Measurements from ENCODE around the gene MAST4. TPM values are rescaled to one million over a fixed set of nuclear protein-coding genes. Genes with fewer than 3 reads are reported as not detected.
A peak's percentile ranks its signal among the peaks of the same experiment; 100 is the strongest.

The MAST4 gene
- total and polyA plus RNA-seq, 2 of the 4 experiments (the other 2 are of a cell fraction) = 4.8 to 6.8 TPM

GRCh38 chr5:66974256-66974655, 378.1 kb downstream of the MAST4 start:
- intact Hi-C loops (cut with micrococcal nuclease) (no loop called here), in situ Hi-C loops (cut with MboI; ENCODE audit: low sequenced_read_pairs) (no loop called here), dilution Hi-C loops (cut with HindIII; ENCODE audit: low sequenced_read_pairs, unreplicated experiment) (no loop called here)
- H2BK120ac ChIP-seq (ENCODE audit: low read depth, low read length) = no peak overlapping the region
- H4K5ac ChIP-seq (ENCODE audit: low read depth, low read length) = no peak overlapping the region
- no peak overlapping the region for H3K4me2 ChIP-seq (ENCODE audit: low read depth, low read length)
- no peak overlapping the region for H2AK5ac ChIP-seq (ENCODE audit: low read depth, low read length)
- no peak overlapping the region for H3K56ac ChIP-seq (ENCODE audit: extremely low read depth, insufficient read depth, low read length)
- H2AFZ ChIP-seq (replicated peaks; ENCODE audit: low read length, poor library complexity) = no peak overlapping the region
- ATAC-seq (ENCODE audit: low read depth) (no peak), DNase-seq (peak; percentile 13)
- H3K23ac ChIP-seq (ENCODE audit: low read depth, low read length) = no peak overlapping the region
- no peak overlapping the region for H4K8ac ChIP-seq (ENCODE audit: low read depth in 2 of 2, low read length in 2 of 2)
- TF ChIP-seq RFX5 (IDR thresholded peaks at IDR 0.05; ENCODE audit: low read depth, low read length) (no peak), CTCF (conservative IDR thresholded peaks at IDR 0.05; ENCODE audit: low read depth, low read length) (no peak), BHLHE40 (IDR thresholded peaks at IDR 0.05; ENCODE audit: low read depth, low read length) (no peak)
- ChIA-PET POLR2A (ENCODE audit: unreplicated experiment) (no interaction called here), CTCF (interaction anchor here (1.0 to 1.4 kb wide), 2 partner anchors 14 to 134 kb away, joined by 3 read pairs; no protein-coding TSS in a partner anchor)
- peaks cover 2% of the 10 kb centered on the region; the same call in 1 of the 2 replicates for H3K4me1 ChIP-seq (ENCODE audit: control insufficient read depth, insufficient read depth, low read length)
- H2AK9ac ChIP-seq (replicated peaks; ENCODE audit: low read depth, low read length, poor library complexity) = no peak overlapping the region
- BruUV-seq (replicated peaks) = no TSS peak
- H3K79me1 ChIP-seq (ENCODE audit: low read depth in 1 of 2, low read length in 2 of 2) = no peaks in the 10 kb centered on the region
- no peaks in the 10 kb centered on the region; the same call in 1 of the 2 replicates for H3K9me1 ChIP-seq (ENCODE audit: insufficient read depth, low read length)
- H3K4me3 ChIP-seq (ENCODE audit: insufficient read depth, low read depth, low read length) = no peak overlapping the region
- H3K27ac ChIP-seq (ENCODE audit: insufficient read depth, low read length) = no peak overlapping the region
- no peak overlapping the region for H4K91ac ChIP-seq (ENCODE audit: insufficient read depth, low read depth, low read length)
- peaks cover 1% of the 10 kb centered on the region; the same call in 1 of the 2 replicates for H3K36me3 ChIP-seq (ENCODE audit: control insufficient read depth, insufficient read depth, low read length)
- no peak overlapping the region for H3K9ac ChIP-seq (ENCODE audit: low read depth, low read length)
- H3K14ac ChIP-seq (replicated peaks; ENCODE audit: low read depth, low read length) = no peak overlapping the region
- no peak overlapping the region for H2BK20ac ChIP-seq (ENCODE audit: low read depth, low read length)
- no peak overlapping the region for H2BK5ac ChIP-seq (ENCODE audit: low read depth, low read length, poor library complexity, severe bottlenecking)
- no CpG with 5 or more reads among the region's 6 CpGs for whole genome bisulfite sequencing, 2 experiments (ENCODE audit: extremely low coverage in 2 of 2, insufficient read length in 1 of 2)
- H3K4ac ChIP-seq (ENCODE audit: low read depth, low read length) = no peak overlapping the region
- H3K27me3 ChIP-seq (ENCODE audit: control insufficient read depth, insufficient read depth, low read length) = no peaks in the 10 kb centered on the region
- no peaks in the 10 kb centered on the region for H4K20me1 ChIP-seq (ENCODE audit: insufficient read depth, low read length)
- no peak overlapping the region for H2BK15ac ChIP-seq (ENCODE audit: low read depth, low read length)
- no peaks in the 10 kb centered on the region for H3K9me3 ChIP-seq (ENCODE audit: control insufficient read depth, insufficient read depth, low read length)
- no peak overlapping the region for H3K18ac ChIP-seq (ENCODE audit: low read depth, low read length)

All from IMR-90 (cell line).